SKM-1 treated with dmso at 0.1 percent for 144 hours (cell line): ENCODE measurements around the gene ARHGEF25.
A peak's percentile ranks its signal among the peaks of the same experiment; 100 is the strongest.
"Not testable (repeated sequence)": the region's sequence is repeated elsewhere in the genome, so short reads cannot be mapped to it uniquely, and the experiment has no call there.

Experiments used
- DNase-seq: peaks from one replicate; lab custom pipeline; 2025; ENCODE audit not compliant: unreplicated experiment; lab: John Stamatoyannopoulos, UW

The ARHGEF25 gene

DNA sequence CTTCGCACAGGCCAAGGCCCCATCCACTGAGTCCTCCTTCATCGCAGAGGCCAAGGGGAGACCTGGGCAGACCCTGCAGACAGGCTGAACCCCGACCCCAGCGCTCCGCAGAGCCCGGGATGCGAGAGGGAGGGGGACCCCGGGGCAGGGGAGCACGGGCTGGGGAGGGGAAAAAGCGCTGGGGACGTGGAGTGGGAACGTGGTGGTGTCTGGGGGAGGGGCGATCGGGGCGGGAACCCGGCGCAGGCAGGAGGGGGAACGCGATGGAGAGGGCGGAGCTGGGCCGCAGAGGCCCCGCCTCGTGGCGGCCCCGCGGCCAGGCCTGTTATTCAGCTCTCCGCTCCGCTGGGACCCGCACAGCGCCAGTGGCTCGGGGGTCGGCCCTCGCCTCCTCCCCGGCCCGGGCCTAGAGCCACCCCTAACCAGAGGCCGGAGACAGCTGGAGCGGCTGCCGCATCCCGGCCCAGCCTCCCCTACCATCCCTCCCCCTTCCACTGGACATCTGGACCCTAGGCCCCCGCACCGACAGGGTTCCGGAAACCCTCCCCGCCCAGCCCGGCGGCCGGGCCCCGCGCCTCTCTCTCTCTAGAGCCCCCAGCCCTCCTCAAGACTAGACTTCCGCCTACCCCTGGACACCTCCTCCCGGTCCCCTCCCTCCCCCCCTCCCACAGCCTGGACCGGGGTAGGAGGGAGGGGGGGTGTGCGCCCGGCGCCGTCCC is at the start of gene ARHGEF25:
ARHGEF25 (plus strand) TSS at position 328 of the 719 bp plus-strand sequence. CDS start 460 bp downstream, outside the sequence.
- DNase-seq, result no peak

DNA sequence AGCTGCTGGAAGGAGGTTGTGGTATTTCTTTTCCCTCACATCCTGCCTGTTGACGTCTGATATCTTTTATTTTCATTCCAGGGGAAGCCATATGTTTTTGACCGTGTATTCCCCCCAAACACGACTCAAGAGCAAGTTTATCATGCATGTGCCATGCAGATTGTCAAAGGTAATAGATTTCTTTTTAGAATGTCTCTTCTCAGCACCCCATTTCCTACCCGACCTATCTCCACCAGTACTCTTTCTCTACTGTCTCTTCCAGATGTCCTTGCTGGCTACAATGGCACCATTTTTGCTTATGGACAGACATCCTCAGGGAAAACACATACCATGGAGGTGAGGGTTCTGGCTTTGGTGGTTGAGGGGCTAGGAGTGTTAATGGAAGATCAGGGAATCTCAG is 47.9 kb upstream of the ARHGEF25 start:
- DNase-seq, result no peak

- DNase-seq, result no peak
Measured at GRCh38 chr12:57564178-57564740, 47.0 kb upstream of the ARHGEF25 start.

GRCh38 chr12:57568838-57569237 is 42.4 kb upstream of the ARHGEF25 start:
- DNase-seq, result no peak

- DNase-seq, result no peak
Measured at GRCh38 chr12:57569858-57570257, 41.4 kb upstream of the ARHGEF25 start.

DNA sequence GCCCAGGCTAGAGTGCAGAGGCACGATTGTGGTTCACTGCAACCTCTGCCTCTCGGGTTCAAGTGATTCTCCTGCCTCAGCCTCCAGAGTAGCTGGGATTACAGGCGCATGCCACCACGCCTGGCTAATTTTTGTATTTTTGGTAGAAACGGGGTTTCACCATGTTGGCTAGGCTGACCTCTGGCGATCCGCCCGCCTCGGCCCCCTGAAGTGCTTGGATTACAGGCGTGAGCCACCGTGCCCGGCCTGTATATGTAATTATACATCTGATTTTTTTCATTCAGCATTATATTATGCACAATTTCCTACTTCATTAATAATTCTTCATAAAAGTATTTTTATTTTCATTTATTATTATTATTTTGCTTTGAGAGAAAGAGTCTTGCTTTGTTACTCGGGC is 40.8 kb upstream of the ARHGEF25 start:
- DNase-seq, result not testable (repeated sequence)

DNA sequence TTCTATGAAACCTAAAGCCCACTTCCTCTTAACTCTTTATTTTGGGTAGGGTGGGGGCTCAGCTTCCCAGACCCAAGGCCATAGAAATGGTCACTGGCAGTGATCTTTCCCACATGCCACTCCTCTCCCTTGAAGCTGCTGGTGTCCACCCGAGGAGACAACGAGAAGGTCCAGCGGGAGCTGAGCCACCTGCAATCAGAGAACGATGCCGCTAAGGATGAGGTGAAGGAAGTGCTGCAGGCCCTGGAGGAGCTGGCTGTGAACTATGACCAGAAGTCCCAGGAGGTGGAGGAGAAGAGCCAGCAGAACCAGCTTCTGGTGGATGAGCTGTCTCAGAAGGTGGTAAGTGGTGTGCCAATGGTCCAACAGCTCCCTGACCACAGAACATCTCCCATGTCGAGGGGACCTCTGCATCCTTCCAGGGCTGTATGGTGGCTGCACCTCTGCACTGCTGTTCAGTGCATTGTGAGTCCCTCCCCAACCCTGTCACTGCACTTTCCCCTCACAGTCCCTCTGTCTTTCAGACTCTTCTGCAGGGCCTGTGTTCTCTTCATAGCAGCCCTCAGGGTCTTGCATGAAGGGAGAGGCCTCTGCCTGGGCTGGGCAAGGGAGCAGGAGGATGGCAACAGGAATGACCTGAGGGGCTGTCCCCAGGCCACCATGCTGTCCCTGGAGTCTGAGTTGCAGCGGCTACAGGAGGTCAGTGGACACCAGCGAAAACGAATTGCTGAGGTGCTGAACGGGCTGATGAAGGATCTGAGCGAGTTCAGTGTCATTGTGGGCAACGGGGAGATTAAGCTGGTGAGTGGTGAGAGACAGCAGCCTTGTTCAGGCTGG is 39.1 kb upstream of the ARHGEF25 start:
- no peak for DNase-seq

- DNase-seq, result no peak
Measured at GRCh38 chr12:57574795-57575194, 36.4 kb upstream of the ARHGEF25 start.

GRCh38 chr12:57575771-57576612 is 35.2 kb upstream of the ARHGEF25 start:
- no peak for DNase-seq

GRCh38 chr12:57576613-57577160 is 34.5 kb upstream of the ARHGEF25 start:
- no peak for DNase-seq

DNA sequence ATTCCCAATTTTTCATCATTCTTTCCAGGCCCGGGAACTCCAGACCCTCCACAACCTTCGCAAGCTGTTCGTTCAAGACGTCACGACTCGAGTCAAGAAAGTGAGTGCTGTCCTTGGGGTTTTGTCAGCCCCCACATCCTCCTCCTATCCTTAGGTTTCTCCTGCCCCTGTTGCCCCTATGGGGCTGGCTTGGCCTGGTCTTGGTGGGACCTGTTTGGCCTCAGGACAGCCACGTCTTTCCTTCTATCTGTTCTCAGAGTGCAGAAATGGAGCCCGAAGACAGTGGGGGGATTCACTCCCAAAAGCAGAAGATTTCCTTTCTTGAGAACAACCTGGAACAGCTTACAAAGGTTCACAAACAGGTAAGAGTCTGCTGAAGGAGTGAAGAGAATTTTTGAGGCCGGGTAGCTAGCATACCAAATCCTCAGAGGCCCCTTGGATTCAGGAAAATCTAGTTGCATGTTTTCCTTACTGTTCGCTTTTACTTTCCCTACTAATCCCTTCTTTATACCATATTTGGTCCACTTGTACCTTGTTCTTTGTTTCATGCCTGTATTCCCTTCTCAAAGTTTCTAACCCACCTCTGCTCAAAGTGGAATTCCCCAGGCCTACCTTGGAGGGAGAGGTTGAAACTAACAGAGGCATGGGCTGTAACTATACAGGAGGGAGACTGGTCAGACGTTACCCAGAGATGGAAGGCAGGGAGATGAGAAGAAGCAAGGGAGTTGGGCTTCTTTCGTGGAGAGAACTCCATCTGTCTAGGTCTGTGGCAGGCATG is 33.1 kb upstream of the ARHGEF25 start:
- no peak for DNase-seq

DNA sequence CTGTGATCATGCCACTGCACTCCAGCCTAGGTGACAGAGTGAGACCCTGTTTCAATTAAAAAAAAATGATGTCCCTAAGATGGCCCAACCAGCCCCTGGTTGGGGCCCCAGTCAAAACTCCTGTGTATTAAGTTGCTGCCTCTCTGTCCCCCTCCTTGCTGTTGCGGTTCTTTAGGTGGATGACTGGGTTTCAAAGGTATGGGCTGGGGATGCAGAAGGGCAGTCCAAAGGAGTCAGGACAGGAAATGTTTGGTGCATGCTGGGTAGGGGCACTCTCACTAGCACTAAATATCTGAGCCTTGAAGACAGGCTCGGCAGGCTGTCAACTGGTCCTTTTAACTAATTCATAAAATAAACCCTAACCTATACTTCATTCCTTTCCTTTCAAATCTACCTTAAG is 32.2 kb upstream of the ARHGEF25 start:
- no peak for DNase-seq

DNA sequence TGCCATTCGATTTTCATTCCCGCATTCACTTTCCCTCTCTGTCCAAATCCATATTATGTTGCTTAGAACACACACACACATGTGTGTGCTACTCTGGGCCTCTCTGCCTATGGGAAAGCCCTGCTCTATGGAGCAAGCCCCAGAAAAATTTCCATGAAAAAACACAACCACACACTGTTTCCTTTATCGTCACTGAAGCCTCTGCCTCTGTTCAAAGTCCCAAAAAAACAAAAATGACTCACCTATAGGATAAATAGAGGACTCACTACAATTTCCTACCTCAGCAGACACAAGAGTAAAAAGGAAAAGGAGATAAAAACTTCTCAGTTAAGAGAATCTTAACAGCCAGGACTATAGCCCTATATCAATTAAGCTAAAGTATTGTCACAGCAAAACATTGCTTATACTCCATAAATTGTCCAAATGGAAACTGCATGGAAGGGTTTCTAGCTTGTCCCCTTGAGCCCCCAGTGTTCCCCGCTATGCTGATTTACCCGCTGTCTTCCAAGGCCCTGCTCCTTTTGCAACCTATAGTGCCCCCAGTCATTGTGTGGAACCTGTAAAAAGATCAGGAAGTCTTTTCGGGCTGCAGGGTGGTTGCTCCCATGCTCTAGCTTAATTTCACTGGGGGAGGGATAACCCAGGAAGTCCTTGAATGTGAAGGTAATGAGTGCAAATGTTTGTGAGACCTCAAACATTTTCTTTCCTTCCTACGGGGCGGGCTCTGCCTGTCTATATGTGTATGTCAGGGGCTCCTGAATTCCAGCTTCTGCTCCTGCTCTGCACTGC is 31.4 kb upstream of the ARHGEF25 start:
- no peak for DNase-seq

- DNase-seq, result no peak
Measured at GRCh38 chr12:57580466-57580795, 30.8 kb upstream of the ARHGEF25 start.

- no peak for DNase-seq
Measured at GRCh38 chr12:57581802-57582201, 29.4 kb upstream of the ARHGEF25 start.

DNA sequence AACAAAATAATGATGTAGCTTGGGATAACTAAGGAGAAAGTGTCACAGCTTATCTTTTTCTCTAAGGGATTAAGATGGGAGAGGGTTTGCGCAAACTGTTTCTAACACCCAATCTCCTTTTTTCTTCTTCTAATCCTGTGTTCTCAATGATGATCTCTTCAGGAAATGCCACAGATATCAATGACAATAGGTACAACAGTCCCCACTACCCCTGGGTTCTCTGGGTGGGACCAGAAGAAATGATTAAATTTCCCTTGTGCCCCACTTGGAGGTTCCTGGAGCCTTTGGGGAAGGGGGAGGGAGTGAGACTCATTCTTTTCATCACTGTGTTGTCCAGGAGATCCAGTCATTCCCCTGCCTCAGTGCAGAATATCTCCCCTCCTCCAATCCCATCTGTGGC is 28.8 kb upstream of the ARHGEF25 start:
- no peak for DNase-seq

DNA sequence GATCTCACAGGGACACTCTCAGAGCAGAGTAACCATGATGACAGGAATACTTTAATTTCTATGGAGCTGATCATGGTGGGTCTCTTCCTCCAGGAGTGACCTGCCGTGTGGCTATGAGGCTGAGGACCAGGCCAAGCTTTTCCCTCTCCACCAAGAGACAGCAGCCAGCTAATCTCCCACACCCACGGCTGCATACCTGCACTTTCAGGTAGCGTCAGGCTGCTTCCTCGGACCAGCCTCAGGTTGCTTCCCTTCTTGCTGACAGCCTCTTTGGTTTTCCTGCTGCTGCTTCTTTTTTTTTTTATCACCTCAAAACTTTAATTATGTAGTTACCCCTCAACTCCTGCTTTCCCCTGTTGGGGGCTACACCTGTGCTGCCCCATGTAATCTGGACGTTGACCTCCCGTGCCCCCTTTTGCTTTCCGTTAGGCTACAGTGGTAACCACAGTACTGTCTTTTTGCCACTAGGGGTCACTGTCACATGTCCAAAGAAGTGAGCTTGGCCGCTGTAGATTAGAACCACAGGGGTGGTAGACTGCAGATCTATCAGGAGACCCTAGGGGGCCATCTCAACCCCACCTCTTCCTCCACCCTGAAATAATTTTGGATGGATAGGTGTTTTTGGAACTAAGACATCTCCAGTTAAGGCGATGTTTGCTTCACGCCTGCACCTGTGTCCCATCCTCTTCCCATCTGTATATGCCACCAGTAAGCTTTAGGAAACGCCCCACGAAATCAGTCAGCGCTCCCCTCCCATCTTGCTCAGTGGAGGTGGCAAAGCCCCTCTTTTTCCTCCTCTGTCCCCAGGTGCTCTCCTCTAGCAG is 28.0 kb upstream of the ARHGEF25 start:
- peak; percentile 39 for DNase-seq

- DNase-seq, result no peak
Measured at GRCh38 chr12:57584050-57584449, 27.2 kb upstream of the ARHGEF25 start.

GRCh38 chr12:57584690-57585089 is 26.5 kb upstream of the ARHGEF25 start:
- peak; percentile 23 for DNase-seq
